ENCODE results near the gene FAXDC2. TPM values are rescaled to one million over a fixed set of nuclear protein-coding genes. Genes with fewer than 3 reads are reported as not detected.

The FAXDC2 gene
- total and polyA plus RNA-seq, 9 of the 15 experiments (the other 6 are each of a cell fraction or from before 2014, with no cell fraction given): 2.4 to 30.0 (median 9.9) TPM

DNA sequence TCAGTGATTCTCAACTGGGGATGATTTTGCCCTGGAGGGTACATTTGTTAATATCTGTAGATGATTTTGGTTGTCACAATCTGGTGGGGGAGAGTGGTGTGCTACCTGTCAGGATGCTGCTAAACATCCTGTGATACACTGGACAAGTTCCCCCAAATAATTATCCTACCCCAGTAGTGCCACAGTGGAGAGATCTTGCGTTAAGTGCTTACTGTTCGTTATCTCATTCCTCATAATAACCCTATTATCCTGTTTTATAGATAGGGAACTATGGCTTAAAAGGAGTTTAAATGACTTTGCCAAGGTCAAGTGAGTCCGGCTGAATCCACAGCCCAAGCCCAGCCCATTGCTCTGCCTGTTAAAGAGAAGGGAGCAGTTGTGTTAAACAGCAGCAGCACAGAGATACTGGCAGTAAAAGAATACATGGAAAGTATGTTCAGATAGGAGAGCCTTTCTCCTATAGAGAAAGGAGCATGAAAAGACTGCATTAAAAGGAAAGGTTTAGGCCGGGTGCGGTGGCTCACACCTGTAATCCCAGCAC, 23.5 kb upstream of the FAXDC2 start (continued):
- TF ChIP-seq, protein P1, sequence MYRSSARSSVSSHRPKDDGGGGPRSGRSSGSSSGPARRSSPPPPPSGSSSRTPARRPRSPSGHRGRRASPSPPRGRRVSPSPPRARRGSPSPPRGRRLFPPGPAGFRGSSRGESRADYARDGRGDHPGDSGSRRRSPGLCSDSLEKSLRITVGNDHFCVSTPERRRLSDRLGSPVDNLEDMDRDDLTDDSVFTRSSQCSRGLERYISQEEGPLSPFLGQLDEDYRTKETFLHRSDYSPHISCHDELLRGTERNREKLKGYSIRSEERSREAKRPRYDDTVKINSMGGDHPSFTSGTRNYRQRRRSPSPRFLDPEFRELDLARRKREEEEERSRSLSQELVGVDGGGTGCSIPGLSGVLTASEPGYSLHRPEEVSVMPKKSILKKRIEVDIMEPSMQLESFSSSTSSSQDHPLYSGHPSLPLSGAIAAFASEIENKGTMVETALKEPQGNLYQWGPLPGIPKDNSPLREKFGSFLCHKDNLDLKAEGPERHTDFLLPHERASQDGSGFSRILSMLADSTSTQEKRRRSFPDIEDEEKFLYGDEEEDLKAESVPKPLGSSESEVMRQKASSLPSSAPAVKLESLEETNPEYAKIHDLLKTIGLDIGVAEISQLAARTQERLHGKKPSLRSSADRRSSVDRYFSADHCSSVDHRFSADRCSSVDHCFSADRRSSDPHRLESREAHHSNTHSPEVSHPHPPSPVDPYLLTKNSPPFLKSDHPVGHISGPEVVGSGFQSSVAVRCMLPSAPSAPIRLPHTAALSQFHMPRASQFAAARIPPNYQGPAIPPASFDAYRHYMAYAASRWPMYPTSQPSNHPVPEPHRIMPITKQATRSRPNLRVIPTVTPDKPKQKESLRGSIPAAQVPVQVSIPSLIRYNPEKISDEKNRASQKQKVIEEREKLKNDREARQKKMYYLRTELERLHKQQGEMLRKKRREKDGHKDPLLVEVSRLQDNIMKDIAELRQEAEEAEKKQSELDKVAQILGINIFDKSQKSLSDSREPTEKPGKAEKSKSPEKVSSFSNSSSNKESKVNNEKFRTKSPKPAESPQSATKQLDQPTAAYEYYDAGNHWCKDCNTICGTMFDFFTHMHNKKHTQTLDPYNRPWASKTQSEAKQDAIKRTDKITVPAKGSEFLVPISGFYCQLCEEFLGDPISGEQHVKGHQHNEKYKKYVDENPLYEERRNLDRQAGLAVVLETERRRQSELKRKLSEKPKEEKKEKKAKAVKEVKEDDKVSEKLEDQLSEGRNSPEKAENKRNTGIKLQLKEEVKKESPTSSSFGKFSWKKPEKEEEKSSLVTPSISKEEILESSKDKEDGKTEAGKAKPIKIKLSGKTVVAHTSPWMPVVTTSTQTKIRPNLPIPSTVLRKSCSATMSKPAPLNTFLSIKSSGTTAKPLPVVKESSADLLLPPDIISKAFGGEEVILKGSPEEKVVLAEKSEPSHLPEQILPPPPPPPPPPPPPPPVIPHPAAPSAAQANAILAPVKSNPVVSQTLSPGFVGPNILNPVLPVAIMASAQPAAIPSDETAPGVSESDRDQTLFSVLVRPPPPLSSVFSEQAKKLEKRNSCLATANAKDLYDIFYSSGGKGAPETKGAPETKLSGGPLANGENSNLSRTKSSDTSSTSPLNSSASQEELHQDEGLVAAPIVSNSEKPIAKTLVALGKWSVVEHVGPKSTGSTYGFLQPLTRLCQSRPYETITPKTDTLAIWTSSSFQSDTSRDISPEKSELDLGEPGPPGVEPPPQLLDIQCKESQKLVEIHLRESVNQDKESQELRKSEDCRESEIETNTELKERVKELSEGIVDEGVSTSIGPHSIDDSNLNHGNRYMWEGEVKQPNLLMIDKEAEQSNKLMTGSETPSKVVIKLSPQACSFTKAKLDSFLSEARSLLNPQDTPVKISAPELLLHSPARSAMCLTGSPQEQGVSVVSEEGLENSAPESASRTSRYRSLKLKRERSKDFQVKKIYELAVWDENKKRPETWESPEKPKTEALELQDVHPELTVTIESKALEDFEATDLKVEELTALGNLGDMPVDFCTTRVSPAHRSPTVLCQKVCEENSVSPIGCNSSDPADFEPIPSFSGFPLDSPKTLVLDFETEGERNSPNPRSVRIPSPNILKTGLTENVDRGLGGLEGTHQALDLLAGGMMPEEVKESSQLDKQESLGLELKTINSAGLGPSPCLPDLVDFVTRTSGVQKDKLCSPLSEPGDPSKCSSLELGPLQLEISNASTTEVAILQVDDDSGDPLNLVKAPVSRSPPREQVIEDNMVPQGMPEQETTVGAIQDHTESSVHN (IDR thresholded peaks at IDR 0.05; ENCODE audit: borderline replicate concordance in 1 of 2, low read depth in 1 of 2): no peak
- TF ChIP-seq SIX5 (IDR thresholded peaks at IDR 0.05; ENCODE audit: borderline replicate concordance in 1 of 2, insufficient read depth in 1 of 2, low read depth in 1 of 2, low read length in 2 of 2) (no peak), CBX2 (IDR thresholded peaks at IDR 0.05; ENCODE audit: insufficient read depth, low read length, poor library complexity, severe bottlenecking) (no peak), RHOXF2B (CRISPR knock-in tag; conservative IDR thresholded peaks at IDR 0.05) (no peak), DIDO1 (tag; IDR thresholded peaks at IDR 0.05; ENCODE audit: low read depth) (no peak), MEF2D (tag; conservative IDR thresholded peaks at IDR 0.05; ENCODE audit: low read depth) (no peak), CEBPB (tag; IDR thresholded peaks at IDR 0.05) (no peak), TCF7L2 (IDR thresholded peaks at IDR 0.05; ENCODE audit: low read depth, low read length) (no peak), ZSCAN29 (IDR thresholded peaks at IDR 0.05) (no peak), NEUROD1 (IDR thresholded peaks at IDR 0.05; ENCODE audit: borderline replicate concordance, low read depth, low read length, partially characterized antibody) (no peak)
- TF ChIP-seq, protein P2, sequence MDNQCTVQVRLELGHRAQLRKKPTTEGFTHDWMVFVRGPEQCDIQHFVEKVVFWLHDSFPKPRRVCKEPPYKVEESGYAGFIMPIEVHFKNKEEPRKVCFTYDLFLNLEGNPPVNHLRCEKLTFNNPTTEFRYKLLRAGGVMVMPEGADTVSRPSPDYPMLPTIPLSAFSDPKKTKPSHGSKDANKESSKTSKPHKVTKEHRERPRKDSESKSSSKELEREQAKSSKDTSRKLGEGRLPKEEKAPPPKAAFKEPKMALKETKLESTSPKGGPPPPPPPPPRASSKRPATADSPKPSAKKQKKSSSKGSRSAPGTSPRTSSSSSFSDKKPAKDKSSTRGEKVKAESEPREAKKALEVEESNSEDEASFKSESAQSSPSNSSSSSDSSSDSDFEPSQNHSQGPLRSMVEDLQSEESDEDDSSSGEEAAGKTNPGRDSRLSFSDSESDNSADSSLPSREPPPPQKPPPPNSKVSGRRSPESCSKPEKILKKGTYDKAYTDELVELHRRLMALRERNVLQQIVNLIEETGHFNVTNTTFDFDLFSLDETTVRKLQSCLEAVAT (IDR thresholded peaks at IDR 0.05): no peak

All from K562 (cell line).